K562 (cell line): ENCODE data around the gene SH3BP5L.

ENCODE experiments used
- MAFK ChIP-seq: IDR thresholded peaks from 2 replicates; pipeline ENCODE4 v1.6.1; 2011; ENCODE audit warnings: low read length, improper control_type of control experiment
- MLX ChIP-seq, 2 experiments: fragments of 450-650 bp in 1 of 2; sonication (generic) in 1 of 2; formaldehyde crosslinking; conservative IDR thresholded peaks; 2 replicates each; pipeline versions ENCODE4 v1.4.0 to v1.8.1; 2020 to 2022; ENCODE audit warnings: mild to moderate bottlenecking in 1 of 2, missing genetic modification reagents in 1 of 2
- SIN3A ChIP-seq, 2 experiments: fragments of 150-350 bp in 1 of 2; IDR thresholded peaks; 2 replicates each; pipeline ENCODE4 v1.6.1; 2011 to 2016; ENCODE audit warnings: borderline replicate concordance in 2 of 2, low read depth in 2 of 2, low read length in 2 of 2, mild to moderate bottlenecking in 2 of 2, moderate library complexity in 2 of 2; ENCODE audit not compliant: control insufficient read depth in 1 of 2
- TAF1 ChIP-seq: IDR thresholded peaks from 2 replicates; pipeline ENCODE4 v1.6.1; 2011; ENCODE audit warnings: mild to moderate bottlenecking, low read length, moderate library complexity; ENCODE audit not compliant: insufficient read depth, control insufficient read depth, severe bottlenecking; ENCODE audit errors: extremely low read depth
- ZNF121 ChIP-seq: sonication (generic); formaldehyde crosslinking; conservative IDR thresholded peaks from 2 replicates; pipeline ENCODE4 v1.8.0; 2022; ENCODE audit warnings: missing genetic modification reagents
- ZNF134 ChIP-seq: fragments of 250-450 bp; sonication (Bioruptor Pico); conservative IDR thresholded peaks from 2 replicates; pipeline ENCODE4 v1.4.0; 2020
- ZNF24 ChIP-seq: fragments of 450-650 bp; IDR thresholded peaks from 2 replicates; pipeline ENCODE4 v1.6.1; 2016
- ZNF778 ChIP-seq: fragments of 450-650 bp; formaldehyde crosslinking; IDR thresholded peaks from 2 replicates; pipeline ENCODE4 v1.4.0; 2020; ENCODE audit warnings: mild to moderate bottlenecking, moderate library complexity

GRCh38 chr1:248834343-248834940 lies 8.7 kb upstream of the SH3BP5L start:
- TF ChIP-seq ZNF24: no peak
- no peak for TF ChIP-seq ZNF121 (CRISPR knock-in tag)
- TF ChIP-seq ZNF778 (CRISPR knock-in tag): no peak
- no peak for TF ChIP-seq TAF1
- TF ChIP-seq ZNF134 (CRISPR knock-in tag): no peak
- TF ChIP-seq MLX (CRISPR knock-in tag; conservative IDR thresholded peaks at IDR 0.05): no peak
- TF ChIP-seq MAFK: no peak
- no peak for TF ChIP-seq SIN3A (IDR thresholded peaks at IDR 0.05; ENCODE audit: borderline replicate concordance in 2 of 2, control insufficient read depth in 1 of 2, low read depth in 2 of 2, low read length in 2 of 2)
